ENCODE results near the gene ATAD3A. TPM values are rescaled to one million over a fixed set of nuclear protein-coding genes. Genes with fewer than 3 reads are reported as not detected.
A peak's percentile ranks its signal among the peaks of the same experiment; 100 is the strongest.
"Not testable (repeated sequence)": the region's sequence is repeated elsewhere in the genome, so short reads cannot be mapped to it uniquely, and the experiment has no call there.

ATAD3A gene
- total and polyA plus RNA-seq, 7 experiments from 2014 or later = 5.4 to 41.3 (median 21.5) TPM

GRCh38 chr1:1518621-1519007 lies 6.7 kb downstream of the ATAD3A start:
- ATAC-seq; intact Hi-C loops (cut with micrococcal nuclease); H3K9me3 ChIP-seq (ENCODE audit: control insufficient read depth in 2 of 3, low read length in 3 of 3); H3K27ac ChIP-seq (ENCODE audit: low read depth, low read length); H3K9me3 Mint-ChIP-seq; POLR2A ChIA-PET; H3K27ac Mint-ChIP-seq; H3K4me3 Mint-ChIP-seq; CTCF ChIA-PET; DNase-seq; H3K4me3 ChIP-seq (ENCODE audit: low read length); H3K27me3 Mint-ChIP-seq; H3K27me3 ChIP-seq (ENCODE audit: control insufficient read depth in 2 of 2, insufficient read depth in 2 of 2, low read length in 2 of 2); H3K4me1 ChIP-seq (ENCODE audit: control insufficient read depth in 2 of 2, insufficient read depth in 2 of 2, low read length in 2 of 2): not testable (repeated sequence)
- H3K36me3 ChIP-seq (ENCODE audit: control insufficient read depth in 2 of 3, insufficient read depth in 3 of 3, low read length in 3 of 3) = peaks cover 0 to 33% (median 0%) of the 10 kb centered on the region in 3 experiments
- H3K4me1 Mint-ChIP-seq = peaks cover 0 to 13% (median 6%) of the 10 kb centered on the region in 7 donors
- H3K36me3 Mint-ChIP-seq = peaks cover 0 to 11% (median 0%) of the 10 kb centered on the region in 5 donors

- intact Hi-C loops (cut with micrococcal nuclease); H3K4me1 ChIP-seq (ENCODE audit: control insufficient read depth in 2 of 2, insufficient read depth in 2 of 2, low read length in 2 of 2); DNase-seq; H3K4me1 Mint-ChIP-seq; H3K27me3 ChIP-seq (ENCODE audit: control insufficient read depth in 2 of 2, insufficient read depth in 2 of 2, low read length in 2 of 2); H3K4me3 ChIP-seq (ENCODE audit: low read length); H3K27ac Mint-ChIP-seq; H3K4me3 Mint-ChIP-seq; H3K27ac ChIP-seq (ENCODE audit: low read depth, low read length); H3K9me3 Mint-ChIP-seq; H3K9me3 ChIP-seq (ENCODE audit: control insufficient read depth in 2 of 3, low read length in 3 of 3); H3K27me3 Mint-ChIP-seq; POLR2A ChIA-PET; CTCF ChIA-PET: not testable (repeated sequence)
- peaks cover 0 to 36% (median 0%) of the 10 kb centered on the region in 3 experiments for H3K36me3 ChIP-seq (ENCODE audit: control insufficient read depth in 2 of 3, insufficient read depth in 3 of 3, low read length in 3 of 3)
- H3K36me3 Mint-ChIP-seq = peaks cover 0 to 11% (median 0%) of the 10 kb centered on the region in 5 donors
- ATAC-seq = peak; percentile 12
Measured at GRCh38 chr1:1519805-1520505, 8.0 kb downstream of the ATAD3A start.

GRCh38 chr1:1521331-1521730 lies 9.4 kb downstream of the ATAD3A start:
- H3K27me3 Mint-ChIP-seq = no peaks in the 10 kb centered on the region
- no peak for ATAC-seq
- Histone ChIP-seq H3K9me3 (ENCODE audit: control insufficient read depth in 2 of 3, low read length in 3 of 3) (no peaks in the 10 kb centered on the region), H3K4me1 (ENCODE audit: control insufficient read depth in 2 of 2, insufficient read depth in 2 of 2, low read length in 2 of 2) (no peaks in the 10 kb centered on the region), H3K27me3 (ENCODE audit: control insufficient read depth in 2 of 2, insufficient read depth in 2 of 2, low read length in 2 of 2) (no peaks in the 10 kb centered on the region), H3K27ac (ENCODE audit: low read depth, low read length) (no peak overlapping the region), H3K36me3 (ENCODE audit: control insufficient read depth in 2 of 3, insufficient read depth in 3 of 3, low read length in 3 of 3) (peaks cover 0 to 47% (median 0%) of the 10 kb centered on the region in 3 experiments), H3K4me3 (ENCODE audit: low read length) (no peak overlapping the region)
- no peak for DNase-seq
- H3K9me3 Mint-ChIP-seq = no peaks in the 10 kb centered on the region
- H3K4me1 Mint-ChIP-seq = no peaks in the 10 kb centered on the region
- no peak overlapping the region for H3K4me3 Mint-ChIP-seq
- peaks cover 0 to 14% (median 0%) of the 10 kb centered on the region in 5 donors for H3K36me3 Mint-ChIP-seq
- H3K27ac Mint-ChIP-seq = no peak overlapping the region
- intact Hi-C loops (cut with micrococcal nuclease) = no loop called here
- ChIA-PET CTCF (interaction anchor here (0.7 kb wide), 1 partner anchor 17 kb away, joined by 3 read pairs; no protein-coding TSS in a partner anchor), POLR2A (no interaction called here)

- H3K27me3 Mint-ChIP-seq, POLR2A ChIA-PET: not testable (repeated sequence)
- peaks cover 0 to 14% (median 0%) of the 10 kb centered on the region in 5 donors for H3K36me3 Mint-ChIP-seq
Measured at GRCh38 chr1:1522536-1522935, 10.6 kb downstream of the ATAD3A start.

GRCh38 chr1:1523226-1523625 lies 11.3 kb downstream of the ATAD3A start:
- DNase-seq; H3K4me3 Mint-ChIP-seq; H3K9me3 ChIP-seq (ENCODE audit: control insufficient read depth in 2 of 3, low read length in 3 of 3); CTCF ChIA-PET; H3K27me3 Mint-ChIP-seq; H3K4me3 ChIP-seq (ENCODE audit: low read length); intact Hi-C loops (cut with micrococcal nuclease); POLR2A ChIA-PET; H3K27ac Mint-ChIP-seq; H3K36me3 Mint-ChIP-seq; H3K4me1 Mint-ChIP-seq; H3K27ac ChIP-seq (ENCODE audit: low read depth, low read length); H3K4me1 ChIP-seq (ENCODE audit: control insufficient read depth in 2 of 2, insufficient read depth in 2 of 2, low read length in 2 of 2); H3K9me3 Mint-ChIP-seq; H3K27me3 ChIP-seq (ENCODE audit: control insufficient read depth in 2 of 2, insufficient read depth in 2 of 2, low read length in 2 of 2); ATAC-seq: not testable (repeated sequence)
- H3K36me3 ChIP-seq (ENCODE audit: control insufficient read depth in 2 of 3, insufficient read depth in 3 of 3, low read length in 3 of 3) = peaks cover 0 to 48% (median 0%) of the 10 kb centered on the region in 3 experiments

More at GRCh38 chr1:1522536-1522935, 10.6 kb downstream of the ATAD3A start:
- H3K4me3 ChIP-seq (ENCODE audit: low read length); H3K27ac ChIP-seq (ENCODE audit: low read depth, low read length); H3K4me3 Mint-ChIP-seq; DNase-seq; H3K27me3 ChIP-seq (ENCODE audit: control insufficient read depth in 2 of 2, insufficient read depth in 2 of 2, low read length in 2 of 2); CTCF ChIA-PET; H3K4me1 Mint-ChIP-seq; H3K27ac Mint-ChIP-seq; intact Hi-C loops (cut with micrococcal nuclease); H3K9me3 ChIP-seq (ENCODE audit: control insufficient read depth in 2 of 3, low read length in 3 of 3); H3K9me3 Mint-ChIP-seq; ATAC-seq; H3K4me1 ChIP-seq (ENCODE audit: control insufficient read depth in 2 of 2, insufficient read depth in 2 of 2, low read length in 2 of 2): not testable (repeated sequence)
- H3K36me3 ChIP-seq (ENCODE audit: control insufficient read depth in 2 of 3, insufficient read depth in 3 of 3, low read length in 3 of 3) = peaks cover 0 to 50% (median 0%) of the 10 kb centered on the region in 3 experiments

- not testable (repeated sequence) for DNase-seq, H3K27me3 Mint-ChIP-seq
Measured at GRCh38 chr1:1523651-1524050, 11.7 kb downstream of the ATAD3A start.

More at GRCh38 chr1:1523651-1524050, 11.7 kb downstream of the ATAD3A start:
- intact Hi-C loops (cut with micrococcal nuclease); H3K4me3 ChIP-seq (ENCODE audit: low read length); H3K36me3 Mint-ChIP-seq; POLR2A ChIA-PET; ATAC-seq; H3K27ac ChIP-seq (ENCODE audit: low read depth, low read length); H3K9me3 Mint-ChIP-seq; H3K9me3 ChIP-seq (ENCODE audit: control insufficient read depth in 2 of 3, low read length in 3 of 3); H3K4me3 Mint-ChIP-seq; H3K27me3 ChIP-seq (ENCODE audit: control insufficient read depth in 2 of 2, insufficient read depth in 2 of 2, low read length in 2 of 2); H3K27ac Mint-ChIP-seq; H3K4me1 ChIP-seq (ENCODE audit: control insufficient read depth in 2 of 2, insufficient read depth in 2 of 2, low read length in 2 of 2); H3K4me1 Mint-ChIP-seq: not testable (repeated sequence)
- peaks cover 0 to 45% (median 0%) of the 10 kb centered on the region in 3 experiments for H3K36me3 ChIP-seq (ENCODE audit: control insufficient read depth in 2 of 3, insufficient read depth in 3 of 3, low read length in 3 of 3)
- CTCF ChIA-PET = interaction anchor here (0.7 kb wide), 1 partner anchor 124 kb away, joined by 3 read pairs; no protein-coding TSS in a partner anchor

Data from naive thymus-derived CD4-positive, alpha-beta T cell (primary cell).